Coronary artery (tissue), 2 donors: Measurements from ENCODE around the gene DGKI.

ENCODE experiments used
- DNase-seq: peaks from one replicate; pipeline ENCODE4 v3.0.0-alpha.2; 2017; ENCODE audit warnings: low spot score
- H3K27ac ChIP-seq, 2 donors: fragments of 200-600 bp; sonication (generic); one replicate each; pipeline ENCODE4 v1.5.1; 2016 to 2019
- H3K4me3 ChIP-seq: fragments of 200-600 bp; sonication (generic); 2 replicates; pipeline ENCODE4 v1.5.1; 2016; ENCODE audit warnings: mild to moderate bottlenecking, moderate library complexity
- CTCF ChIP-seq: fragments of 200-600 bp; sonication (generic); IDR thresholded peaks from one replicate; pipeline ENCODE4 v1.5.1; 2019; ENCODE audit warnings: antibody characterized with exemption

Gene DGKI

GRCh38 chr7:137704723-137705122 lies 142.1 kb downstream of the DGKI start:
- no peak for DNase-seq
- no peak overlapping the region for H3K27ac ChIP-seq
- no peak overlapping the region for H3K4me3 ChIP-seq
- no peak for TF ChIP-seq CTCF

GRCh38 chr7:137703291-137704010 lies 143.3 kb downstream of the DGKI start:
- no peak overlapping the region for H3K4me3 ChIP-seq
- DNase-seq, result no peak
- H3K27ac ChIP-seq, result no peak overlapping the region
- no peak for TF ChIP-seq CTCF

- TF ChIP-seq CTCF, result no peak
- no peak overlapping the region for H3K4me3 ChIP-seq
- DNase-seq, result no peak
- H3K27ac ChIP-seq, result no peak overlapping the region
These were observed 149.8 kb downstream of the DGKI start for GRCh38 chr7:137696988-137697387.

GRCh38 chr7:137696376-137696775 lies 150.4 kb downstream of the DGKI start:
- Histone ChIP-seq H3K27ac (no peak overlapping the region), H3K4me3 (no peak overlapping the region)
- no peak for TF ChIP-seq CTCF
- DNase-seq, result no peak

GRCh38 chr7:137695942-137696341 lies 150.8 kb downstream of the DGKI start:
- TF ChIP-seq CTCF, result no peak
- Histone ChIP-seq H3K4me3 (no peak overlapping the region), H3K27ac (no peak overlapping the region)
- DNase-seq, result no peak

- DNase-seq, result no peak
- no peak overlapping the region for H3K27ac ChIP-seq
- H3K4me3 ChIP-seq, result no peak overlapping the region
- no peak for TF ChIP-seq CTCF
These were observed 151.3 kb downstream of the DGKI start for GRCh38 chr7:137695494-137695893.

- DNase-seq, result no peak
- Histone ChIP-seq H3K4me3 (no peak overlapping the region), H3K27ac (no peak overlapping the region)
- no peak for TF ChIP-seq CTCF
These were observed 152.4 kb downstream of the DGKI start for GRCh38 chr7:137694405-137694804.
